Stimulated activated CD8-positive, alpha-beta memory T cell treated with anti-CD3 and anti-CD28 coated beads, Interleukin-12 subunit alpha, Interleukin-12 subunit beta, amount 100 ng/mL, for 1 hour (primary cell): ENCODE data around the gene RPRD1A.
"Not testable (repeated sequence)": the region's sequence is repeated elsewhere in the genome, so short reads cannot be mapped to it uniquely, and the experiment has no call there.

ENCODE experiments used
- DNase-seq: peaks from one replicate; pipeline ENCODE4 v3.0.0-alpha.2; 2020; ENCODE audit warnings: low read depth

The RPRD1A gene, protein sequence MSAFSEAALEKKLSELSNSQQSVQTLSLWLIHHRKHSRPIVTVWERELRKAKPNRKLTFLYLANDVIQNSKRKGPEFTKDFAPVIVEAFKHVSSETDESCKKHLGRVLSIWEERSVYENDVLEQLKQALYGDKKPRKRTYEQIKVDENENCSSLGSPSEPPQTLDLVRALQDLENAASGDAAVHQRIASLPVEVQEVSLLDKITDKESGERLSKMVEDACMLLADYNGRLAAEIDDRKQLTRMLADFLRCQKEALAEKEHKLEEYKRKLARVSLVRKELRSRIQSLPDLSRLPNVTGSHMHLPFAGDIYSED

DNA sequence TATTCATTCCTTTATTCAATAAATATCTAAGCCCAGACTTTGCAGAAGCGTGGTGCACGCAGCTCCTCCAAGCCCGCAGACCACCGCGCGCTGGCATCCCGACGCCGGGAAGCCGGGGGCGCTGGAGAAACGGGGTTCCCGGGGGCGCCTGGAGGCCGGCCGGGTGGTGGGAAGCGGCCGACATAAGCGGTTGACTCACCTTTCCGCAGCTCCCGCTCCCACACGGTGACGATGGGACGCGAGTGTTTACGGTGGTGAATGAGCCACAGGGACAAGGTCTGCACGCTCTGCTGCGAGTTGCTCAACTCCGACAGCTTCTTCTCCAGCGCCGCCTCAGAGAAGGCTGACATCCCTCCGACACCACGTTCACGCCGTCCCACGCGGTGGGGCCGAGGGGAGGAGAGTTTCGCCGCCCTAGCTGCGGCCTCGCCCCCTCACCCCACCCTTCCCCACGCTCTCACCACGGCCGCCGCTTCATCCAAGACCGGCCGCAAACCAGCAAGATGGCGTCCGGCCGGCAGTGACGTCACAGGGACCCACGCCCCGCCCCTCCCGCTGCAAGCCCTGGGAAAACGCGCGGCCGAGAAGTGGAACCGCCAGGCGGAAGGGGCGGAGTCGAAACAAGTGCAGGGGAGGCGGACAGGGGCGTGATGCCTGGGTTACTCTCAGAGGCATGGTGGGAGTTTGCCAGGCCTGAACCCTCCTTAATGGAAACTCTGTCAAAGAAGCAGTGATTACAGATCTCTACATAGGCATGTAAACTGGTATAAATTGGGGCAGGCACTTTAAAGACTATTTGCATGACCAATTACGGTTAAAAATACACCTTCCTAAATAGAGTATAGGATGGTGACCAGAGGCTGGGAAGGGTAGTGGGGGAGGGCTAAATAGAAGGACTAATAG lies at the start of gene RPRD1A:
Gene RPRD1A (minus strand): TSS at position 505 of the 903 bp plus-strand sequence. CDS start 155 bp downstream, at position 350.
- DNase-seq = peak; percentile 96

DNA sequence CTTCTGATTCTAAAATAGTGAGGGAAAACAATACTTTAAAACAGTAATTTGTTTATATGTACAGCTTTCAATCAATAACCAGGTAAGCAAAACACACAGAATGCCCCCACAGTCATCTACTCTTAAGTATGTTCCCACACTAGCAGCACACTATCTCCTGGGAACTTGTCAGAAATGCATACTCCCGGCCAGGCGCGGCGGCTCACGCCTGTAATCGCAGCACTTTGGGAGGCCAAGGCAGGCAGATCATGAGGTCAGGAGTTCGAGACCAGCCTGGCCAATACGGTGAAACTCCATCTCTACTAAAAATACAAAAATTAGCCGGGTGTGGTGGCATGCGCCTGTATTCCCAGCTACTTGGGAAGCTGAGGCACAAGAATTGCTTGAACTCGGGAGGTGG lies 49.4 kb upstream of the RPRD1A start:
- not testable (repeated sequence) for DNase-seq

DNA sequence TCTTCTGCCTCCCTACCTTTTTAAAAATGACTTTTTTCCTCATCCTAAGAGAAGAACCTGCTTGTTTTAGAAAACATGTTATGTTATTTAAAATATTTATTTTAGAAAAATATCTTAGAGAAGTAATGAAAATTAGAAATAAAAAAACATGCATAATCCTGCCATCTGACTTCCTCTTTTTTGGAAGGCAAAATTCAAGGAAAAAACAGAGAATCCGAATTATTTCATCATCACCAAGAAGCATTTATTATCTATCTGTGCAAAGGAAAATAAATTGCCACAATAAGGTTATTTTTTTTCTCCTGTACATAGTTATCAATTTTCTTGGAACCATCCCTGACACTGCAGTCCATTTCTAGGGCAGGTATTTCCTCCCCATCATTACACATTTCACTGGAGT lies 47.4 kb upstream of the RPRD1A start:
- no peak for DNase-seq

DNA sequence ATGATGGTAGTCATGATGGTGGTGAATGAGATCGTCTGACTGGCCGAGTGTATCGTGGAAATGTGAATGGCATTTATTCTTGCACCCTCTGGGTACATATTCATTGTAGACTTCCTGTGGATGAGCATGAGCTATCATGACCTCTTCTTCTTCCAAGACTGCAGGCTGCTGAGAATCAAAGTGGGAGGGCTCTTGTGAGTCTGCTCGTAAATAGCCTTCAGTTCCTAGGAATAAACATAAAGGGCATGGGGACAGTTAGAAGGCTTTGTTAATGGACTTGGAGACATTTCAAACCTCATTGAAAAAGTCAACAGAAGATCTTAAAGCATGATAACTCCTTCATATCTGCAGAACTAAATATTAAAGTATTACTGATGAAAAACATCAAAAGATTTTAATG lies 46.9 kb upstream of the RPRD1A start:
- no peak for DNase-seq

DNA sequence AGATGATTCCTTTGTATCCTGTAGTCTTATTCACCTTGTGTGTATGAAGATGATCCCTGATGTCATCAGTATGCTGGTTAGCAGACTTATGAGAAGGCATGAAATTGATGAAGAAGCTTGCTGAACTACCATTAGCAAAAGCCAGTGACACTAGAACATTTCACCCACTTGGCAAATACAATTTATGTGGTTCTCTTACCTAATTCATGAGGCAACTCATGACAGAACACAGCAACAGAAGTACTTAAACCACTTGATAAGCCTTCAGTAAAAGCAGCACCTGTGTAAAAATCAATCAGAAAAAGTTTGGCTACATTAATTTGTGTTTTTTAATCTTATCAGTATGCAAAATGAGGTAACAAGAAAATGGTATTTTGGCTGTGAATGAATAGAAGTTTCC lies 44.9 kb upstream of the RPRD1A start:
- DNase-seq = no peak

DNA sequence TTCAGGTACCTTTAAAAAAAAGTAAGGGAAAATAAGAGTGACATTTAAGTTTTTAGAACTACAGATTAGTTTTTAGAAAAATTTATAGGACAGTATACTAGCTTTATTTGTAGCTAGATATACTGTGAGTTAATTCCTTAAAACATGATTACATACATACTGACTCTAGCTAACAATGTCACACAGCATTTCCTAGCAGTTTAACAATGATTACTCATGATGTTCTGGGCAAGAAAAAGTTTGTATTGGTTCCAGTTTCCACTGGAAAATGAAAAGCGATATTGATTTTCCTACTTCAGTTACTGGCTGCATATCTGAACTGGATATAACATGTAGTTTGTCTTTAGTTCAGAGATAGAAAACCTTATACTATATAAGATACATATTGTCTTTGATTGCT lies 42.4 kb upstream of the RPRD1A start:
- no peak for DNase-seq

DNA sequence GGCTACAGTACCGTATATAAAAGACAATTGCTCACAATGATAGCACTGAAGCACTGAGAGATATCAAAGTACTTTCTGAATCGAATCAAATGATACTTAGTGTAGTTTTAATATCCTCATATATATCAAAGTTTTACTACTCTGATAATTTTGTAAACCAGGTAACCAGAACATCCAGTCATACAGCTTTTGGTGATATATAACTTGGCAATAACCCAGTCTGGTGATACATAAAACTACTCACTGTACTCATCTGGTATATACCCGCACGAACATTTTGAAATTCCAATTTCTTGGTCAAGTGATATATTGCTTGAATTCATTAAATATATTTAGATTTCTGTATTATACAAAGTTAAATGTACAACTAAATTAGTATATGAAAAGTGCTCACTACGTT lies 41.2 kb upstream of the RPRD1A start:
- DNase-seq = no peak

DNA sequence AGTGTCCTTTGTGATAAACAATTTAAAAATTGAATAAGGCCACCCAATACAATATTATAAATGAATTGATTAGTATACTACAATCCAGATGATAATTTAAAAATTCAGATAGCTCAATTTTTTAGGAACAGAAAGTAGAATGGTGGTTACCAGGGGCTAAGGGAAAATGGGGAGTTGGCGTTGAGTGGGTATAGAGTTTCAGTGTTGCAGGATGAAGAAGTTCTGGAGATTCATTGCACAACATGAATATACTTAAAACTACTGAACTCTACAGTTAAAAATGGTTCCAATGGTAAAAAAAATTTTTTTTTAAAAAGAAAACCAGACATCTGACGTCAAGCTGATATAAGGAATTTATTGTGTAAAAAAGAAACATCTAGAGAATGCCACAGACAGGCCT lies 40.8 kb upstream of the RPRD1A start:
- no peak for DNase-seq

DNA sequence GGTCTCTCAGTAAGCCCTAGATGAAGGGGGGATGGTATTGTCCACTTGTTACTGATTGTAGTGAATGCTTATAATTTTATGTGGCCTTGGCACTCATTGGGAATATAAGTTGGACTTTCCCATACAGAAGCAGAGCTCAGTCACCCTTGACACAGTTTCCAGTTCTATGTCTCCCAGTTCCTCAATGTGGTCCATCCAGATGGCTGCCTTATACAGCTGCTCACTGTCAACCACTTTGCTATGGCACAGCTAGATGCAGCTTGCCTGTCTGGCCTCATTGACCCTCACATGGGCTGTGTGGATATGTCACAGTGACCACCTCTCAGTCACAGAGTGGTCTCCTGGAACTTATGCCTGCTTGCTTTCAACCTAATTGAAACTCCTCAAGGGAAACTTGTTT lies 40.1 kb upstream of the RPRD1A start:
- DNase-seq = no peak

DNA sequence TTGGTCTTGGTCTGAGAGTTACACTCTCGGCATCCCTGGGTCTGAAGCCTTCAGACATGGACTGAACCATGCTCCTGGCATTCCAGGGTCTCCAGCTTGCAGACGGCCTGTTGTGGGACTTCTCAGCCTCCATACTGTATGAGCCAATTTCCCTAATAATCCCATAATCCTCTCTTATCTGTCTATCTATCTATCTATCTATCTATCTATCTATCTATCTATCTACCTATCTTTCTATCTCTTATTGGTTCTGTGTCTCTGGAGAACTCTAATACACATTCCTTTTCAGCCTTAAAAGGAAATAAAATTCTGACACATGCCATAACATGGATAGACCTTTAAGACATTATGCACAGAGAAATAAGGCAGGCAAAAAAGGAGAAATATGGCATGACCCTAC lies 37.4 kb upstream of the RPRD1A start:
- DNase-seq = no peak

DNA sequence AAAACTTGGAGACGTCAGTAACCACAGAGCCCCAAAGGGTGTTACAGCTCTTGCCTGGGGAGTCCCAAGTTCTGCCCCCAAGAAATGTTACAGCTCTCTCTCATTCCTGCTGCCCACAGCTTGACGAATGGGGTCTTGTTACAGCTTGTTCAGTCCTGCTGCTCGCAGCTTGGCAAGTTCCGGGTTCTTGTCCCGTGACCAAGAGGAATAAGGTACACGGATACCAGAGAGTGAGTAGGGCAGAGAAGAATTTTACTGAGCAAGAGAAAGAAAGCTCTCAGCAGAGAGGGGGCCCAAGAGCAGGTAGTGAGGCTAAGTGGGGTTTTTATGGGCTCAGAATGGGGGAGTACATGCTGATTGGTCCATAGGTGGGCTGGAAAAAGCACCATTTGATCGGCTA lies 34.6 kb upstream of the RPRD1A start:
- no peak for DNase-seq

DNA sequence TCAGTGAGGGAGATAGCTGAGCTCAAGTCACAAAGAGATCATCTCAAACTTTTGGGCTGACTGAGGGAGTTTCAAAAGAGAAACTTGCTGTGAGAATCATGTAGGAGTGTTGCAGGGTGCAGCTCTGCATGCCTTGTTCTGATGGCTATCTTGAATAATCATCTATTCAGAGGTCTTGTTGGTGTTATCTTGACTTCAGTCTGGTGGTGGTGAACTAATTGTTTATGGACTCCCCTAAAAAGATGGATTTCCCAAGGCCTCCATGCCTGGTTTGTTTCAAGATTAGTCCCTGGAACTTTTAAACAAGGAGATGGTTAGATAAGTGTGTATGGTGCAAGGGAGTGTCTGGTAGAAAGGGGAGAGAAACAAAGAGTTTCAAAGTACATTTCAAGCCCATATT lies 32.0 kb upstream of the RPRD1A start:
- no peak for DNase-seq

DNA sequence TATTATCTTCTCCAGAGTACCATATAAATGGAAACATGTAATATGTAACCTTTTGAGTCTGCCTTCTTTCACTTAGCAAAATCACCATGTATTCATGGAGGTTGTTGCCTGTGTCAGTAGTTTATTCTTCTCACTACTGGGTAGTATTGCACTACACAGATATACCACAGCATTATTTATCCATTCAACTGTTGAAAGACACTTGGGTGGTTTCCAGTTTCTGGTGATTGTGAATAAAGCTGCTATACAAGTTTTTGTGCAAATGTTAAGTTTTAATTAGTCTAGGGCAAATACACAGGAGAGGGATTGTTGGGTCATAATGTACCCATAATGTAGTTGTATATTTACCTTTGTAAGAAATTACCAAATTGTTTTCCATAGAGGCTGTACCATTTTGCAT lies 29.6 kb upstream of the RPRD1A start:
- DNase-seq = no peak

DNA sequence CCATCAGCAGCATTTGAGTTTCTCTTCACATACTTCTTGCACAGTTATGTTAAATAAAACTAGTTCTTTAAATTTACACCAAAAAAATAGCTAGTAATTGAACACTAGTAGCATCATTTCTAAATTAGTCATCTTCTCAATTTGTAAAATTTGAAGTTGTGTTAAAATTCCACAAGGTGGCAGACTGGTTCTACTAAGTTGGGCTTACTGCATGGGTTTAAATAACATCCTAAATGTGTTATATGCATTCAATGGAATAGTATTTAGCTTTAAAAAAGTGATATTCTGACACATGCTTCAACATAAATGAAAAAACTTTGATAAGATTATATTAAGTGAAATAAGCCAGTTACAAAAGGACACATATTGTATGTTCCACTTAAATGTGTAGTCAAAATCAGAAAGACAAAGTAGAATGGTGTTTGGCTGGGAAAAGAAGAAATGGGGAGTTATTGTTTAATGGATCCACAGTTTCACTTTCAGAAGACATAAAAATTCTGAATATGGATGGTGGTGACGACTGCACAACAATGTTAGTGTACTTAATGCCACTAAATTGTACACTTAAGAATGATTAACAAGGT lies 28.7 kb upstream of the RPRD1A start:
- no peak for DNase-seq

DNA sequence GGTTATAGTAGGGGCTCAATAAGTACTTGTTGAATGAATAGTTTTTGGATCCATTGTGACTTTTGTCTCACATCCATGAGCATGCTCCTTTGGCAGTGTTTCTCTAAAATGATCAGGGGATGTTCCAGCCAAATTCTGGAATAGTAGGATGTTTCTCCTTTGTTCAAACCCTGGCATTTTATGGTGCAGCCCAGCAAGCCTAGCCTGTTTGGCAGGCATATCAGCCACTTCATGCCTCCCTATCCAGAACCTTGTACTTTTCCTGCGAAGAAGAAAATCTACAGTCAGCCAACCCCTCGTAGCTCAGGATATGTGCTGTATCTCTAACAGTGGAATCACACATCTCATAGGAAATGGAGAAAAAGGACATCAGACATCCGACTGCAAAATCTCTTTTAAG lies 27.1 kb upstream of the RPRD1A start:
- no peak for DNase-seq

DNA sequence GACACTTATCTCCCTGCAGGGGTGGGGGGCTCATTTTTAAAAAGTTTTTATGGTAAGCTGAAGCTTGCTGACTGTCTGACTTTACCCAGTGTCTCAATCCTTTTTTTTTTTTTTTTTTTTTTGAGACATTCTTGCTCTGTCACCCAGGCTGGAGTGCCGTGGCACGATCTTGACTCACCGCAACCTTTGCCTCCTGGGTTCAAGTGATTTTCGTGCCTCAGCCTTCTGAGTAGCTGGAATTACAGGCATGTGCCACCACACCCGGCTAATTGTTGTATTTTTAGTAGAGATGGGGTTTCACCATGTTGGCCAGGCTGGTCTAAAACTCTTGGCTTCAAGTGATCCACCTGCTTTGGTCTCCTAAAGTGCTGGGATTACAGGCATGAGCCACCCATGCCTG lies 24.8 kb upstream of the RPRD1A start:
- not testable (repeated sequence) for DNase-seq

DNA sequence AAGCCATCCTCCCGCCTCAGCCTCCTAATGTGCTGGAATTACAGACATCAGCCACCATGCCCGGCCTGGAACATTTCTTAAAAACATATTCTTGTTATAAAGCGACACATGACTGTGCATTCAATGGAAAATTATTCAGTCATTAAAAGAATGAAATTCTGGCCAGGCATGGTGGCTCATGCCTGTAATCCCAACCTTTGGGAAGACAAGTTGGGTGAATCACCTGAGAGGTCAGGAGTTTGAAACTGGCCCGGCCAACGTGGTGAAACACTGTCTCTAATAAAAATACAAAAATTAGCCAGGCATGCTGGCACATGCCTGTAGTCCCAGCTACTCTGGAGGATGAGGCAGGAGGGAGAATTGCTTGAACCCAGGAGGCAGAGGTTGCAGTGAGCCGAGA lies 21.6 kb upstream of the RPRD1A start:
- DNase-seq = no peak

DNA sequence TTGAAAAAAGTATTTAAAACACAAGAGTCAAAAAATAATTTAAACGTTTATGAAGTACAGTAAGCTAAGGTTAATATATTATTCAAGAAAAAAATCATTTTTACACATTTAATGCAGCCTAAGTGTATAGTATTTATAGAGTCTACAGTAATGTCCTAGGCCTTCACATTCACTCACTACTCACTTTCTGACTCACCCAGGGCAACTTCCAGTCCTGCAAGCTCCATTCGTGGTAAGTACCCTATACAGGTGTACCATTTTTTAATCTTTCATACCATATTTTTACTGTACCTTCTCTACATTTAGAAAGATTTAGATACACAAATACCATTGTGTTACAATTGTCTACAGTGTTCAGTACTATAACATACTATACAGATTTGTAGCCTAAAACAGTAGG lies 20.9 kb upstream of the RPRD1A start:
- DNase-seq = no peak

DNA sequence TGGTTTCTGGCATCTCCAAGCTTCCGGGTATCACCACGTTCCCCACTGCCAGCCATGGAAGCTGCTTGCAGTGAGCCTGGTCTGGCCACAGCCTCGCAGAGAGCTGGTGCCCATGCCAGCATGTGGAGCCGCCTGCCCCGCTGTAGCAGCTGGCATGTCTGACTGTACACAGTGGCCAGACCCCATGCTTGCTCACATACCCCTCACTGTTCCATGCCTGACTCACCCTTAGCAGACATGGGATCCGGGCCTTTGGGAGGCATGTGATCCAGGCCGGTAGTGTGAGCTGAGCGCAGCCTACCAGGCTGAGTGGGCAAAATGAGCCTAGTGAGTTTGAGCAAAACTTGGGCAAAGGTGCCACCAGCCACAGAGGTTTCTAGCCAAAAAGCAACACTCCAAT lies 18.8 kb upstream of the RPRD1A start:
- DNase-seq = no peak

DNA sequence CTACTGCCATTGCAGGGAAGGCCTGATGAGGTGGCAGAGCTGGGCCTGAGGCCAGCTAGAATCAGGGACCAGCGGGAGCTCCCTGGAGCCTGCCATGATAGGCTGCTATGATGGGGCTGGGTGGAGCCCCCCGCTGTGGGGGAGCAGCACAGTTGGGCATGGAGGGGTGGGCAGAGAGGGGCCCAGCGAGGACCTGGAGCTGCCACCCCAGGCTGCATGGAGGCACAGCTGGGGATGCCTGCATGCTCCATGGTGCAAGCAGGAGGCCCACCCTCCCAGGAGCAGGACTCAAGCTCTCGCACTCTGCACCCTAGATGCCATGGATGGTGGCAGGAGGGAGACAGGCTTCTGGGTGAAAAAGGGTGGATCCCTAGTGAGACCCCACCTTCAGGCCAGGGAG lies 17.8 kb upstream of the RPRD1A start:
- no peak for DNase-seq

DNA sequence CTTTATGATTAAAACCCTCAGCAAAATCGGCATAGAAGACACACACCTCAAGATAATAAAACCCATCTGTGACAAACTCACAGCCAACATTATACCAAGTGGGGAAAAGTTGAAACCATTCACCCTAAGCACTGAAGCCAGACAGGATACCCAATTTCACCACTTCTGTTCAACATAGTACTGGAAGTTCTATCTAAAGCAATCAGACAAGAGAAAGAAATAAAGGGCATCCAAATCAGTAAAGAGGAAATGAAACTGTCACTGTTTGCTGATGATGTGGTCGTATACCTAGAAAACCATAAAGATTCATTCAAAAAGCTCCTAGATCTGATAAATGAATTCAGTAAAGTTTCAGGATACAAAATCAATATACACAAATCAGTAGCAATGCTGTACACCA lies 16.4 kb upstream of the RPRD1A start:
- DNase-seq = no peak

DNA sequence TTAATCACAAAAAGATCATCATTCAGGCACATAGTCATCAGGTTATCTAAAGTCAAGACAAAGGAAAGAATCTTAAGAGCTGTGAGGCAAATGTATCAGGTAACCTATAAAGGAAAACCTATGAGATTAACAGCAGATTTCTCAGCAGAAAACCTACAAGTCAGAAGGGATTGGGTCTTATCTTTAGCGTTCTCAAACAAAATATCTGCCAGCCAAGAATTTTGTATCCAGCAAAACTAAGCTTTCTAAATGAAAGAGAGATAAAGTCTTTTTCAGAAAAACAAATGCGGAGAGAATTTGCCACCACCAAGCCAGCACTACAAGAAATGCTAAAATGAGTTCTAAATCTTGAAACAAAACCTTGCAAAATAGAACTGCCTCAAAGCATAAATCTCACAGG lies 13.8 kb upstream of the RPRD1A start:
- not testable (repeated sequence) for DNase-seq
